HUES48 (cell line): ENCODE results near the gene TTYH2.

Experiments
- H3K27ac ChIP-seq: one replicate; pipeline ENCODE4 v1.7.0; 2013; ENCODE audit warnings: low read depth, low read length, inconsistent platforms
- H3K27me3 ChIP-seq: 2 replicates; pipeline ENCODE4 v1.6.1; 2013; ENCODE audit warnings: mild to moderate bottlenecking, low read length; ENCODE audit not compliant: control insufficient read depth, insufficient read depth
- H3K36me3 ChIP-seq: 2 replicates; pipeline ENCODE4 v1.6.1; 2013; ENCODE audit warnings: low read length; ENCODE audit not compliant: control insufficient read depth, insufficient read depth
- H3K4me1 ChIP-seq: 2 replicates; pipeline ENCODE4 v1.6.1; 2013; ENCODE audit warnings: mild to moderate bottlenecking, low read length; ENCODE audit not compliant: control insufficient read depth, insufficient read depth
- H3K4me3 ChIP-seq: 2 replicates; pipeline ENCODE4 v1.5.1; 2013; ENCODE audit warnings: mild to moderate bottlenecking, low read depth, low read length
- H3K9ac ChIP-seq: 2 replicates; pipeline ENCODE4 v1.6.1; 2013; ENCODE audit warnings: mild to moderate bottlenecking, low read depth, low read length, moderate library complexity
- H3K9me3 ChIP-seq: 2 replicates; pipeline ENCODE4 v1.6.1; 2013; ENCODE audit warnings: low read length; ENCODE audit not compliant: control insufficient read depth, insufficient read depth

The TTYH2 gene

GRCh38 chr17:74217037-74217730, 3.8 kb downstream of the TTYH2 start:
- no peak overlapping the region for H3K9ac ChIP-seq
- H3K27ac ChIP-seq: no peak overlapping the region
- H3K4me1 ChIP-seq: peaks cover 5% of the 10 kb centered on the region; the same call in 1 of the 2 replicates

GRCh38 chr17:74217888-74218287, 4.5 kb downstream of the TTYH2 start:
- H3K9me3 ChIP-seq: no peaks in the 10 kb centered on the region
- H3K4me3 ChIP-seq: no peak overlapping the region
- no peaks in the 10 kb centered on the region for H3K36me3 ChIP-seq
- H3K4me1 ChIP-seq: peaks cover 5% of the 10 kb centered on the region; the same call in 1 of the 2 replicates
- peaks cover 20% of the 10 kb centered on the region for H3K27me3 ChIP-seq
- H3K27ac ChIP-seq: no peak overlapping the region
- H3K9ac ChIP-seq: no peak overlapping the region

More at GRCh38 chr17:74217037-74217730, 3.8 kb downstream of the TTYH2 start:
- no peak overlapping the region for H3K4me3 ChIP-seq
- peaks cover 27% of the 10 kb centered on the region for H3K27me3 ChIP-seq
- H3K9me3 ChIP-seq: no peaks in the 10 kb centered on the region
- H3K36me3 ChIP-seq: no peaks in the 10 kb centered on the region

DNA sequence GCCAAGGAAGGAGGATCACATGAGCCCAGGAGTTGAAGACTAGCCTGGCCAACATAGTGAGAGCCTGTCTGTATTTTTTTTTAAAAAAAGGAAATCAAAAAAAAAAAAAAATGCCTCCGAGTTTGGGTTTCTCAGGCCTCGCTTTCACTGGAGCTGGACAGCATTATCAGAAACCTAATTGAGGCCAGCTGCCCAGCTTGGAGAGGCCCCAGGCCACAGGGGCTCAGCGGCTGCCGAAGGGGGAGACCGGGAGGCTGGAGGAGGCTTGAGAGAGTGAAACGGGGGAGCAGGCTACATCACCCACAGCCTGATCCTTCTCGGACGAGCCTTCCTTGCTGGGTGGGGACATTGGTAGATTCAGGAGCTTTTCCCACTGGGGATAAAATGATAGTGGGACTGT, 5.1 kb downstream of the TTYH2 start:
- Histone ChIP-seq H3K4me3 (no peak overlapping the region), H3K9ac (no peak overlapping the region), H3K4me1 (peaks cover 5% of the 10 kb centered on the region; the same call in 1 of the 2 replicates), H3K9me3 (no peaks in the 10 kb centered on the region), H3K27me3 (peaks cover 18% of the 10 kb centered on the region), H3K36me3 (no peaks in the 10 kb centered on the region), H3K27ac (no peak overlapping the region)

DNA sequence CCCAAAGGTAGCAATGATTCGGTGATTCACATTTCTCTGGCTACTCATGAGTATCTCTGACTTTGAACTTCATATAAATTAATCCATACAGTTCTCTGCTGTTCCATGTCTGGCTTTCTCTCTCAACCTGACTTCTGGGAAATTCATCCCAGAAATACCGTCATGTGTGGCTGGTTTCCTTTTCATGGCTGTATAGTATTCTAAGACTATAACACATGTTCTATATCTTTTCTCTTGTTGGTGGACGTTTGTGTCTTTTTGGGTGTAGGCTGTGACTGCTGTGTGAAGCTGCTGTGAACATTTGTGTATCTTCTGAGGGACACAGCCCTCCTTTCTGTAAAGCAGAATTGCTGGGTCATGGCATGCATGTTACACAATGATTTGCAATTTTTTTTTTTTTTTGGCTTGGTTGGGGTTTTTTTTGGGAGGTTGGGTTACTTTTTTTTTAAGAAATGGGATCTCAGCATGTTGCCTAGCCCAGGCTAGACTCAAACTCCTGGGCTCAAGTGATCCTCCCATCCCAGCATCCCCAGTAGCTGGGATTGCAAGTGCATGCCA, 6.3 kb downstream of the TTYH2 start:
- H3K27me3 ChIP-seq: peaks cover 7% of the 10 kb centered on the region
- 0 out of 2 replicates have a peak, but pooled peaks cover under 1% of the 10 kb centered on the region for H3K4me1 ChIP-seq
- no peaks in the 10 kb centered on the region for H3K36me3 ChIP-seq
- H3K27ac ChIP-seq: no peak overlapping the region
- no peak overlapping the region for H3K9ac ChIP-seq
- no peaks in the 10 kb centered on the region for H3K9me3 ChIP-seq
- no peak overlapping the region for H3K4me3 ChIP-seq

GRCh38 chr17:74220219-74220618, 6.8 kb downstream of the TTYH2 start:
- H3K9ac ChIP-seq: no peak overlapping the region
- no peaks in the 10 kb centered on the region for H3K4me1 ChIP-seq
- H3K27me3 ChIP-seq: peaks cover 5% of the 10 kb centered on the region; the same call in 1 of the 2 replicates
- H3K9me3 ChIP-seq: no peaks in the 10 kb centered on the region
- no peak overlapping the region for H3K27ac ChIP-seq
- no peak overlapping the region for H3K4me3 ChIP-seq
- no peaks in the 10 kb centered on the region for H3K36me3 ChIP-seq

- Histone ChIP-seq H3K27ac (no peak overlapping the region), H3K27me3 (no peaks in the 10 kb centered on the region), H3K4me3 (no peak overlapping the region), H3K4me1 (no peaks in the 10 kb centered on the region), H3K36me3 (no peaks in the 10 kb centered on the region), H3K9me3 (no peaks in the 10 kb centered on the region), H3K9ac (no peak overlapping the region)
Measured at GRCh38 chr17:74220946-74221818, 7.8 kb downstream of the TTYH2 start.

- Histone ChIP-seq H3K9ac (no peak overlapping the region), H3K27ac (no peak overlapping the region), H3K27me3 (no peaks in the 10 kb centered on the region), H3K9me3 (no peaks in the 10 kb centered on the region), H3K4me1 (no peaks in the 10 kb centered on the region), H3K36me3 (no peaks in the 10 kb centered on the region), H3K4me3 (no peak overlapping the region)
Measured at GRCh38 chr17:74222399-74222798, 9.0 kb downstream of the TTYH2 start.

DNA sequence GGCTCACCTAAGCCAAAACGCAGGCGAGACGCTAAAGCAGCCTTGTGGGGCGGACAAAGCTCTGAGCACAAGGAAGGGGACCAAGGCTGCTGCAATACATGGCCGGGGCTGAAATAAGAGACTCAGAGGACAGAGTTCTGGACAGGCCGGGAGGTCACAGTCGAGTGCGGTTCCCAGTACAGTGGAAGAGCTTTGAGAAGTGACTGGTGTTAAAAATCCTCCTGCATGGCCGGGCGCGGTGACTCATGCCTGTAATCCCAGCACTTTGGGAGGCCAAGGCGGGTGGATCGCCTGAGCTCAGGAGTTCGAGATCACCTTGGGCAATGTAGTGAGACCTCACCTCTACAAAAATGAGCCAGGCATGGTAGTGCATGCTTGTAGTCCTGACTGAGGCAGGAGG, 10.5 kb downstream of the TTYH2 start:
- no peak overlapping the region for H3K9ac ChIP-seq
- H3K27me3 ChIP-seq: no peaks in the 10 kb centered on the region

DNA sequence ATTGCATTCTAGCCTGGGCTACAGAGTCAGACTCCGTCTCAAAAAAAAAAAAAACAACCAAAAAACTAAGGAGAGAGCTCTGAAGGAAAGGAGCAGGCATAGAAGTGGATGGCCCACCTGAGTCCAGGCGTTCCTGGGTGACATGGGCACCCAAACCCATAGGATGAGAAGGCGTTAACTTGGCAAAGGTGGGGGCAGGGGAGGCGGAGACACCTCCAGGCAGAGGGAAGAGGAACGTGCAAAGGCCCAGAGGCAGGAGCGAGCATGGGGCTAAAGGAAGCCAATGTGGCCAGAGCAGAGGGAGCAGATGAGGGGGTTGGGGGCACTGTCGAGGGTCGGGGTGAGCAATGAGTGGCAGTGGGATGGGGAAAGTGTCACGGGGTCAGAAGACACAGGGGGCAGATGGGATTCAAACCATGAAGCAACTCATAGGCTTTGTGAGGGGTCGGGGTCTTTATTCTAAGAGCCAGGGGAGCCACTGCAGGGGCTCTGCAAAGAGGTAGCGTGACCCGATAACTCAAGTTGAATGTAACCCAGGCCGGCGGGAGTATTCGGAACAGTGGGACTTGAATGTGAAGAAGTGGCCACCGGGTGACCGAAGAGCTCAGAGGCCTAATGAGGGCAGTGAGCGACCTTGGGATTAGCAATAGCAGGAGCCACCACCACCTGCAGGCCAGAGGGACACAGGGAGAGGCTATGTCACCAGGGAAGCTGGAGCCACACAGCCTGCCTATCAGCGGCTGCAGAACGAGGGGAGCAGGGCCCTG, 11.8 kb downstream of the TTYH2 start:
- no peaks in the 10 kb centered on the region for H3K9me3 ChIP-seq
- H3K27me3 ChIP-seq: no peaks in the 10 kb centered on the region
- no peak overlapping the region for H3K4me3 ChIP-seq
- no peaks in the 10 kb centered on the region for H3K36me3 ChIP-seq
- no peak overlapping the region for H3K9ac ChIP-seq
- no peaks in the 10 kb centered on the region for H3K4me1 ChIP-seq
- no peak overlapping the region for H3K27ac ChIP-seq

More for the DNA sequence above, 10.5 kb downstream of the TTYH2 start:
- no peaks in the 10 kb centered on the region for H3K9me3 ChIP-seq
- no peak overlapping the region for H3K4me3 ChIP-seq
- H3K27ac ChIP-seq: no peak overlapping the region
- H3K4me1 ChIP-seq: no peaks in the 10 kb centered on the region
- H3K36me3 ChIP-seq: no peaks in the 10 kb centered on the region

DNA sequence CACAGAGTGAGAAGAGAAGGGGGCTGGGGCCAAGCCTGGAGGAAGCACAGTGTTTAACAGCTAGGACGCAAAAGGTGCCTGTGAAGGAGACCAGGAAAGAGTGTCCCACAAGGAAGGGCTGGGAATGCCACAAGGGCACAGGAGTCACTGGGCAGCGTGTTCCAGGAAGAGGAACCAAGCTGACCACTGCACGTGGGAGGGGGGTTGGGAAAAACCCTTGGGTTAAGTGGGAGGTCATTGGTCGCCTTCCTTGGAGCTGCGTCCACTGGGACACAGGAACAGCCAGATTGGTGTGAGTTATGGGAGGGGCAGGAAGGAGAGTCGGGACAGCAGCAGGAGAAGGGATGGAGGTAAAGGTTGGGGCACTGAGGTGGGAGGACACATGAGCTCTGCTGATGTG, 12.9 kb downstream of the TTYH2 start:
- no peaks in the 10 kb centered on the region for H3K9me3 ChIP-seq
- H3K4me3 ChIP-seq: no peak overlapping the region
- H3K4me1 ChIP-seq: no peaks in the 10 kb centered on the region
- H3K36me3 ChIP-seq: no peaks in the 10 kb centered on the region
- H3K9ac ChIP-seq: no peak overlapping the region
- no peaks in the 10 kb centered on the region for H3K27me3 ChIP-seq
- H3K27ac ChIP-seq: no peak overlapping the region
